Endothelial cell of hepatic sinusoid (primary cell): Measurements from ENCODE around the gene PRPSAP1.

Source experiments
- in situ Hi-C: cut with HindIII; loops from 2 replicates; pipeline ENCODE4 v1.10.0; 2017; ENCODE audit warnings: low sequenced_read_pairs

PRPSAP1 gene

DNA sequence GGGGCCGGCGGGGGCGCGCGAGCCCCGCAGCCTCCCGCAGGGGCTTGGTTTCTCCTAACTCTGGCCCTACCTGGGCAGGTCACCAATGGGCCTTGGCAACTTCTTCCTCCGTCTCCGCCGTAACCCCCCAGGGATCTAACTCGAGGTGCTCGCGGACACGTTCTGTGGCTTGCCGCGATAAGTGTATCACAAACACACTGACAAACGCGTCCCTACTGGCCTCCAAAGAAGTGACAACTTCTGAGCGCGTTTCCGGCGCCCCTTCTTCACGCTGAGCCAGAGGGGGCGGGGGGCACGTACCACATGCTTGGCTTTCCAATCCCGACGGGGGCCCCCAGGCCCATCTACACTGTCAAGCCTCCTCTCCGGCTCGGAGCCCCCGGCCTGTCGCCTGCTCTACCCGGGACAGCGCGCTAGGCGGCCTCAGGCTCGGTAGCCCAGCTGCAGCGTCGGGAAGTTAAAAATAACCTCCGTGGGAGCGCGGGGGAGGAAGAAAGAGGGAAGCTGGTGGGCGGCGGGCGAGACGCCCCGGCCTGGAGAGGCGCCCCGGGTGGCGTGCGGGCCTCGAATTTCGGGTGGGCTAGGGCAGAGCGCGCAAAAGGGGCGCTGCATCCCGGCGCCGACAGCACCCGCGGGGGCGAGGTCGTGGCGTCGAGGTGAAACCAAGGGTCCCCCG is 30.0 kb upstream of the PRPSAP1 start:
- in situ Hi-C loops: no loop called here

DNA sequence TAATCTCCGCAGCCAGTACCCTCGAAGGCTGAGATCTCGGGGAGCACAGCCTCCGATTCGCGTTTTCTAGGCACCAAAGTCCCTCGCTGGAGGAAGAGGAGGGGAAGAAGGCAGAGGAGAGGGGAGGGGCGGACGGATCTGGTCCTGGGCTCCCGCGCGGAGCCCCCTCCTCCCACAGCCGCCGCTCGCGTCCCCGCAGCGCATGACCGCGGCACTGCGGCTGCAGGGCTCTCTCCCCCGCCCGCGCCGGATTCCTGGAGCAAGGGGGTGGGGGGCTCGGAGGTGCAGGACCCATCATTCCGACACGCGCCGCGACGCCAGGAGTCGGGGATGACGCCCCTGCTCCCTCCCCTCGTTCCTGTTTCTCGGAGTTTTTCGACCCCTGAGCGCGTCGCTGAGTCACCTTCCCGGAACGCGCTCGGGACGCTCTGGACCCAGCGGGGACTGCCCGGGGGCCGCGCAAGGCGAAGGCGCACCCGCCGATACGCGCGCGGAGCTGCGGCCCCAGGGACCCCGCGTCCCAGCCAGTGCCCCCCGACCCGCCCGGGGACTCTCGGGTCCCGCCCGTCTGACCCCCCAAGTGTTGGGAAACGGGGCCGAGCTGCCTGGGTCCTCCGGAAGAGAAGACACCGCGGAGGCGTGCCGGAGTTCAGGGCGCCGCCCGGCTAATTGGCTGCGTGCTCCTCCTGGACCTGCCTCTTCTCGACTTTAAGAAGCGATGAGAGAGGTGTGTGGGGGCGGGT is 29.3 kb upstream of the PRPSAP1 start:
- in situ Hi-C loops: no loop called here

DNA sequence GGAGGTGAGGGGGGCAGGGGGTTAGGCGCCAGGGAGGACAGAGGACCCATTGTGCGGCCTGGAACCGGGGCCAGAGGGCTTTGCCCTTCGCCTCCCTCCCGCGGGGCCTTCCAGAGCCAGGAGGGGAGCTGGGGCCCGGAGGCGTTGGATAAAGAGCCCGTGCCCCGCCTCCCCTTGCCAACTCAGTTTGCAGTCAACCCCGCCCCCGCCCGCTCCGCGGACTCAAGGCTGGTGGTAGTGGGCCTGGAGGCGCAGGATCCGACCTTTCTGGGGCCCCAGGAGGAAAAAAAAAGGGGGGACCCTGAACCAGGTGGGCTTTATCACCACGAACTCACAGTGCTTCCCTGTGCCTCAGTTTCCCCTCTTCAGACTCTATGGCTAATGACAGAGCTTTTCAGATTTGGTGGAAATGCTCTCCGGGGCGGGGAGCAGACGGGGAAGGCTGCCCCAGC is 28.7 kb upstream of the PRPSAP1 start:
- in situ Hi-C loops: no loop called here

DNA sequence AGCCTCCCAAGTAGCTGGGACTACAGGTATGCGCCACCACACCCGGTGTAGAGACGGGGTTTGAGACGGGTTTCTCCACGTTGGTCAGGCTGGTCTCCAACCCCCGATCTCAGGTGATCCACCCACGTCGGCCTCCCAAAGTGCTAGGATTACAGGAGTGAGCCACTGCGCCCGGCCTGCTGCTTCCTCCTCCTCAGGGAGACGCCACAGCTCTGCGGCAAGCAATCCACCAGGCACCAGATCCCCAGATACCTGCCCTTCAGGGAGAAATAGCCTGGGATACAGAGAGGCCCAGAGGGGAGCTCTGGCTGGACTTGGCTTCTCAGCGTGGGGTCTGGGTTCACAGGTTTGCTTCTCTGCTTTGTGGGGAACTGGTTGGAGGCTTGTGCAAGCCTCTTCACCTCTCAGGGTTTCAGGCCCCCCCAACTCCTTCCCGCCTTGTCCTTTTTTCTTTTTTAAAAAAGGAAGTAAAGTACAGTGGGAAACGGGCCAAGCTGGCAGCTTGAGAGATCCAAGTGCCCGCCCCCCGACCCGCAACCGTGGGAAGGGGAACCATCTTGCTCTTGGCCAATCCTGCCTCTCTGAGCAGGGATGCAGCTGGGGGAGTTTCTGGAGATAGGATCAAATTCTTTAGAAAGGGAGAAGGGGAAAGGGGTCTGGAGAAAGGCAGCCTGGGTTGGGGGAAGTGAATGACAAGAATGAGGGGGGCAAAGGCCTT is 28.1 kb upstream of the PRPSAP1 start:
- in situ Hi-C loops: no loop called here

DNA sequence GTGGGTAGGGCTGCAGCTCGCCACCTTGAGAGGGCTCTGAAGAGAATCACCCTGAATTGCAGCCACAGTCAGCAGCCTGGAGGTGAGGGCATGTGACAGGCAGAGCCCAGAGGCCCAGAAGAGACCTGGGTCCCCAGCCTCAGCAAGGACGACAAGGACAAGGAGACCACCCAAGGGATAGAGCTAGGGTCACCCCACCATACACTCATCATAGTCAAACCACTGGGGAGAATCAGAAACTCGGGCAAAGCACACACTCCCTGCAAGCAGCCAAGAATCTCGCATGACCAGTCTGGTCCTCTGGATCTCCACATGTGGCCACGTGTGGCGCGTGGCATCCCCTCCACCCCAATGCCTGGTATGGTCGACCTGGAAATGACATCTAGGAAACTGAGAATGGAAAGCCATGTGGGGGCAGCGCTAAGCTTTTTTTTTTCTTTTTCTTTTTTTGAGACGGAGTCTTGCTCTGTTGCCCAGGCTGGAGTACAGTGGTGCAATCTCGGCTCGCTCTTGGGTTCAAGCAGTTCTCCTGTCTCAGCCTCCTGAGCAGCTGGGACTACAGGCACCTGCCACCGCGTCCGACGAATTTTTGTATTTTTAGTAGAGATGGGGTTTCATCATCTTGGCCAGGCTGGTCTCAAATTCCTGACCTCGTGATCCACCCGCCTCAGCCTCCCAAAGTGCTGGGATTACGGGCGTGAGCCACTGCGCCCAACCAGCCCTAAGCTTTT is 26.1 kb upstream of the PRPSAP1 start:
- in situ Hi-C loops: no loop called here

DNA sequence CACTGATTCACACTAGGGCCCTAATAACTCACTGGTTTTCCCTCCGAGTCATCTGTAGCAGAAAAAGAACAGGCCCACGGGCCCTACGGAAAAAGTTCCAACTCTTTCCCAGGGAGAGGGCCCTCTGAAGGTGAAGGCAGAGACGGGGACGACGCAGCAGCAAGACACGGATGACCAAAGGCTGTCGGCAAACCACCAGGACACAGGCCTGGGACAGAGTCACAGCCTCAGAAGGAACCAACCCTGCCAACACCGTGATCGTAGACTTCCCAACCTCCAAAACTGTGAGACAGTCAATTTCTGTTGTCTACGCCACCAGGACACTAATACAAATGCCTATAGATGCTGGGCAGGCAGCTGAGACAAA is 25.5 kb upstream of the PRPSAP1 start:
- in situ Hi-C loops: no loop called here

DNA sequence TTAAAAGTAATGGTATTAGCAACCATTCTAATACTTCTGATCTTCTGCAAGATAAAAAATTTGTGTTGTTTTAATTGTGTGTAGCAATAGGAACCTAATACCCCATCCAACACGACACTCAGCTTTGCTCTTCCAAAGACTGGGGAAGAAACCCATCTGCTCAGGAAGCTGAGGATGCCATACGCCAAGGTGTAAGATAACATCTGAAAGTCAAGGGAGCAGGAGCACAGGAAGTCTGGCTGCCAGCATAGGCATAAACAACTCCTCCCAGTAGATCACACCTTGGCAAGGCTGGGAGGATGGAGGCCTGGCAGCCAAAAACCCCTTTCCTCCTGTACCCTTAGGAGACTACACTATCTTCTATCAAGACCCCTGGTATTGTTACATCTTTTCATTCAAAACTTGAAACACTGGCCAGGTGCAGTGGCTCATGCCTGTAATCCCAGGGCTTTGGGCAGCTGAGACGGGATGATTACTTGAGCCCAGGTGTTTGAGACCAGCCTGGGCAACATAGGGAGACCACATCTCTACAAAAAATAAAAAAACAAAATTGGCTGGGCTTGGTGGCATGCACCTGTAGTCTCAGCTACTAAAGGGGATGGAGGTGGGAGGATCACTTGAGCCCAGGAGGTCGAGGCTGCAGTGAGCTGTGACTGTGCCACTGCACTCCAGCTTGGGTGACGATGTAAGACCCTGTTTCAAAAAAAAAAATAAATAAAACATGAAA is 25.0 kb upstream of the PRPSAP1 start:
- in situ Hi-C loops: no loop called here

DNA sequence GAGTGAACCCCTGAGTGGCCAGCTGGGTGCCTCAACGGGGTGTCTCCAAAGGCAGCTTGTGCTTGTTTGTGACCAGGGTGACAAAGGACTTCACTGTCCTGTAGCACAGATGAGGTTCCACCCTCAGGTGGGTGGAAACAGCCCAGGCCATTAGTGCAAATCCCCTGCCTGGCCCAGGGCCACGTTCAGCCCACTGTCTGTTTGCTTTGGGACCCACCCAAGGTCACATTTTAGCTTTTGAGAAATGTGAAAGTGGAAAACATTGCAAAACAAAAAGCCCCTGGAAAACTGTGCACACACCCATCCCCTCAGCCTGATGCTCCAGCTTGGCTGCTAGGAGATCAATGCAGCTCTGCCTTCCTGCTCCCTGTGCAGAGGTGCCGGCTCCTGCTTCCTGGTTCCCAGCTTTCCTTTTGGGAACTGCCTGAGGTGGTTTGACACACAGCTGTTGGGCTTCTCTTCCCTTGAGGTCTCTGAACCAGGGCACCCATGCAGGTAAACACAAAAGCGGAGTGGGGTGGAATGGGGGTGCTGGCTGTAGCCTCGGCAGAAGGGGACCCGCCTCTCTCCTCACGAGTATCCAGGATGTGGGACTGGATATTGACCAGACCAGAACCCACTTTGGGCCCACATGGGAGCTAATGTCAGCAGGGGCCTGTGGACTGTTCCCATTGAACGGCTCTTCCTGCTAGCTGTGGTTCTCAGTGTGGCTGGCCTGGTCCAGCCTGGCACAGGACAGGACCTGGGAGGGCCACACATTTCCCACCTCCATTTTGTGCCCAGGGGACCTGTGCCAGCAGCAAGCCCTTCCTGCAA is 22.8 kb upstream of the PRPSAP1 start:
- in situ Hi-C loops: no loop called here

DNA sequence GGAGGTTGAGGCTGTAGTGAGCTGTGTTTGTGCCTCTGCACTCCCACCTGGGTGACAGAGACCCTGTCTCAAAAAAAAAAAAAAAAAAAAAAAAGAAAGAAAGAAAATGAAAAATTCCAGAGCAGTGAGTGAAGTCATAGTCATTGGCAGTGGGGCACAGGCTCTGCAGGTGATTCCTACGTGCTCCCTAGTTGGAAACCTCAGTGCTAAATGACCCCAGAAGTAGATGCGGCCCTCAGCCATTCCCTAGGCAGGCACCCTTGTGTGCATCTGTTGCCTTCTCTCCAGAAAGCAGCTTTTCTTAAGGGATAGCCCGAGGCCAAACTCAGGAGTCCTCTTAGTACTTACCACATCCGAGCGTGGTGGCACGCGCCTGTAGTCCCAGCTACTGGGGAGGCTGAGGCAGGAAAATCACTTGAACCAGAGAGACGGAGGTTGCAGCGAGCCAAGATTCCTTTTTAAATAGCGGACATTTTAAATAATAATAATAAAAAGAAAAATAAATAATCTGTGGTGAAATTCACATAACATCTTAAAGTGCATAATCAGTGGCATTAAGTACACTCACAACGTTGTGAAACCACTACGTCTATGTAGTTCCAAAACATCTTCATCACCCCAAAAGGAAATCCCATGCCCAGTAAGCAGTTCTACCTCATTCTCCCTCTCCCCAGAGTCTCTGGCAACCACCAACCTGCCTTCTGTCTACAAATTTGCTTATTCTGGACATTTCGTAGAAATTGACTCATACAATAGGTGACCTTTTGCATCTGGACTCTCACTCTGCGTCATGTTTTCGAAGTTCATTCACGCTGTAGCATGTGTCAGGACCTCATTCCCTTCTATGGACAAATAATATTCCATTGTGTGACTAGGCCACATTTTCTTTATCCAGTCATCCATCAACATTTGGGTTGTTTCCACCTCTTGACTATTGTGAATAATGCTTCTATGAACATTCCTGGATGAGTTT is 18.2 kb upstream of the PRPSAP1 start:
- in situ Hi-C loops: no loop called here

DNA sequence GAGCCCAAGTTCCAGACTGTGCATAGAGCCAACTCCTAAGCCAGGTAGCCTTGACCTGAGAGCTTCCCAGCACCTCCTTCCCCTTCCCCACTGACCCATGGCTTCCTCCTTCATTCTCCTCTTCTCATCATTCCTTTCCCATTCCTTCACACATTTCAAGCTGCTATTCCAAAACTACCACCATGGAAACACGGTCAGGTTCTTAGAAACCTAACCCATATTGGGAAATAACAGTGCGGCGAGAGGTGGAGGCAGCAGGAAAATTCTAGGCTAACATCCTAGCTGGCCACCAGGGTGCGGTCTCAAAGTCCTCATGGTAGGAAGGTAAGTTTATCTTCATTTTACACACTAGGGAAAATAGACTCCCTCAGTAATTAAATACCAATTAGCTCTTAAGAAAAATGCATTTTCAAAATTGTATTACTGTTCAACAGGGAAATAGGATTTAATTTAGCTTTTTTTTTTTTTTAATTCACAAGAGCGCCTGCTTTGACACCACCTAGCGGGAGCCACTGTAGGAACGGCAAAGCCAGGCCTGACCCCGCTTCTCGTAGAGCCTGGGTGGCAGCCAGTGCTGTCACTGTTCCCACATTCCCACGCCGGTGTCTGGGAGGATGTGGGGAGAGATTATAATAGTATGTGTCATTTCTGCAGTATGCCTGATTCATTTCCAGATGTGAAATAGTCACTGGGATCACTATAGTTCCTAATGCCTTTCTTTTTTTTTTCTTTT is 16.7 kb upstream of the PRPSAP1 start:
- in situ Hi-C loops: no loop called here

DNA sequence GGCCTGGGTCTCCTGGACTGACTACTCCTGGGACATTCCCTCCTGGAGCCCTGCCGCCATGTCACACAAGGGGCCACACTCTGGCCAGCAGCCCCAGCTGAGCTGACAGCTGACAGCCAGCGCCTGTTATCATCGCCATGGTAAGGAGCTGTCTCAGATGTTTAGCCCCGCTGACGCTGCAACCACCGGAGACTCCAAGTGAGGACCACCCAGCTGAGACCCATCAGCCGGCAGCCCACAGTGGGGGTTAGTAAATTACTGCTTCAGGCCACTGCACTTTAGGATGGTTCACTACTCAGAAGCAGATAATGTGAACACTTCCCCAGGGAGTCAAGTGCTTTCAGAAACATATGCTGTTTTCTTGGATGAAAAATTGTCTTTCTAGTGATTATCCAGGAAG is 16.1 kb upstream of the PRPSAP1 start:
- in situ Hi-C loops: no loop called here

DNA sequence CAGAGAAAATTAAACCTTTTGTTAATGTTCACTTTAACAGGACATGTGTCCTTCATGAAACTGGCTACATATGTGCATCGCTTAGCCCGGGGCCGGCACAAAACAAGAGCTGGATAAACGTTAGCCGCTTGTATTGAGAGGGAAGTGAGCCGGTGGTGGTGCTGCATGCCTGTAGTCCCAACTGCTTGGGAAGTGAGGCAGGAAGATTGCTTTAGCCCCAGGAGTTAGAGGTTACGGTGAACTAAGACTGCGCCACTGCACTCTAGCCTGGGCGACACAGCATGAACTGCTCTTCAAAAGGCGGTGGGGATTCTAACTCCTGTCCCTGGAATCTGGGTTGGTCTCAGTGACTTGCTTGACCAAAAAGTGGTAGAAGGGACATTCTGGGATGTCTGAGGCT is 15.7 kb upstream of the PRPSAP1 start:
- in situ Hi-C loops: no loop called here

DNA sequence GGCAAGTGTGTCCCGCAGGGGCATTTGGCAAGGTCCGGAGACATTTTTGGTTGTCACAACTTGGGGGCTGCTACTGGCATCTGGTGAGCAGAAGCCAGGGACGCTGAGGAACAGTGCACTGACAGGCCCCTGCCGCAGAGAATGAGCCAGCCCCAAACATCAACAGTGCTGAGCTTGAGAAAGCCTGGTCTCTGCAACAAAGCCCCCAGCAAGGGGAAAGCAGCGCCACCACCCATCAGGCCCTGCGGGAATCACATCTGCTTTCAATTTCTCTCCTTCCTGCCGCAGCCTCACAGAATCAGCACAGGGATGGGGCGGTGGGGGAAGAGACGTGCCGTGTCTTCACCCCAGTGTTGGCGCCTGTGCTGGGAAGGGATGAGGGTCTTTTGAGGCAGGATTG is 14.8 kb upstream of the PRPSAP1 start:
- in situ Hi-C loops: no loop called here

DNA sequence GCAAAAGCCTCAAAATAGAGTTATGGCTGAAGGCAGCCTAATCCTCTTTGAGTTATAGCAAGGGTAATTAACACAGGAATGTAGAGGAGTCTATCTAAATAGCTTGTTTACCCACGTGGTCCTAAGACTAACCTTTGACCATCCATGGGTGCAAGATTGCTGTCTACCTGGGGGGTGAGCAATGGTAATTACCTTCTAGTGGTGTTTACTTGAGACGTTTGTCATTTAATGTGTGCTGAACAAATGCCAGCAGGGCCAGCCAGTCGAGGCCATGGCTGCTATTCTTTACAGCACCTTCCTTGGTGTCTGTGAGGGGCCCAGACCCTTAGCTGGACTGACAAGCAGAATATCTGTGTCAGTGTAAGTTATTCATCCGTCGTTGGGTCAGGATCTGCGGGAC is 13.9 kb upstream of the PRPSAP1 start:
- in situ Hi-C loops: no loop called here

DNA sequence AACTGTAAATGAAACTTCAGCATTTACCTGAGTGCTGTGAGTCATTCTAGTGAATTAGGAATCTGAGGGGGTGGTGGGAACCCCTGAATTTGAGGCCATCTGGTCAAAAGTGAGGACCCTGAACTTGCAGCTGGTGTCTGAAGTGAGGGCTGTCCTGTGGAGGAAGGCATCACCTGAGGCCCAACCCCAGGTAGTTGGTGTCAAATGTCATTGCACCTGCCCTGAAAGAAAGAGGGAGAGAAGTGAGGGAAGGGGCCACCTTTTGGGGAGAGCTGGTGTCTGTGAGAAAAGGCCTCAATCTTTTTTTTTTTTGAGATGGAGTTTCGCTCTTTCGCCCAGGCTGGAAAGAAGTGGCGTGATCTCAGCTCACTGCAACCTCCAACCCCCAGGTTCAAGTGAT is 12.5 kb upstream of the PRPSAP1 start:
- in situ Hi-C loops: no loop called here

DNA sequence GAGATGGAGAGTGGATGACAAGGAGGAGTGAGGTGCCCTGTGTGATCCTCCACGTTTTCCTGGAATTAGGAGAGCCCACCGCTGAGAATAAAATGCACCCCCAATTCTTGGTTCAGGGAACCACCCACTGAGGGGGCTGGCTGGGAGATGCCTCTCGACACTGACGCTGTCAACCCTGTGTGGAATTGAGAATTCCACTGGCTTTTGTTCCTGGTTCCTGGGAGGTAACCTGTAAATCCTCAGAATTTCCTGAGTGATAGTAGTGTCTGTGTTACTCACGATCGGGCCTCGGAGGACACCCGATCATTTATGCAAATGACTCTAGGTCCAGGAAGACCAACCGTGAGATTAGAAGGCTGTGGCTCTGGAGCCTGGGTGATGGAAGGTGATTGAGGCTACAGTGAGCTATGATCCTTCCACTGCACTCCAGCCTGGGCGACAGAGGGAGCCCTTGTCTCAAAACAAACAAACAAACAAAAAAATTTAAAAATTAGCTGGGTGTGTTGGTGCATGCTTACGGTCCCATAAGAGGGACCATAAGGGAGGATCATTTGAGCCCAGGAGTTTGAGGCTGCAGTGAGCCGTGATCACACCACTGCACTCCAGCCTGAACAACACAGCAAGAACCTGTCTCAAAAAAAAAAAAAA is 11.7 kb upstream of the PRPSAP1 start:
- in situ Hi-C loops: no loop called here

DNA sequence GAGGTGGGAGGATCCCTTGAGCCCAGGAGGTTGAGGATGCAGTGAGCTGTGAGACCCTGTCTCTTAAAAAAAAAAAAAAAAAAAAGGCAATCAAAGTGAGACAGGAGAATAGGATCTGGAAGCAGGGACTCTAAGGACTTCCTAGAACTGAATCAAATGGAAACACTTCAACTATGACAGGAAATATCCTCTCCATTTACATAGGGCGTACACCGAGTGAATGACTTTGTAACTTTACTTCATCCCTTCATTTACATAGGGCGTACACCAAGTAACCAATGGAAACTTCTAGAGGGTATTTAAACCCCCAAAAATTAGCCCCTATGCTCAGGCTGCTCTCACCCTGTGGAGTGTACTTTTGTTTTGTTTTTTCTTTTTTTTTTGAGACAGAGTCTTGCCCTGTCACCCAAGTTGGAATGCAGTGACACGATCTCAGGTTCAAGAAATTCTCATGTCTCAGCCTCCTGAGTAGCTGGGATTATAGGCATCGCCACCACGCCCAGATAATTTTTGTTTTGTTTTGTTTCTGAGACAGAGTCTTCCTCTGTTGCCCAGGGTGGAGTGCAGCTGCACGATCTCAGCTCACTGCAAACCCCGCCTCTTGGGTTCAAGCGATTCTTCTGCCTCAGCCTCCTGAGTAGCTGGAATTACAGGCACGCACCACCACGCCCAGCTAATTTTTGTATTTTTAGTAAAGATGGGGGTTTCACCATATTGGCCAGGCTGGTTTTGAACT is 9.6 kb upstream of the PRPSAP1 start:
- in situ Hi-C loops: no loop called here
